ENCODE results near the gene LRRN1.

The LRRN1 gene

GRCh38 chr3:3798631-3799113 lies 559 bp upstream of the LRRN1 start:
- H3K4me3 Mint-ChIP-seq = peak overlapping the region; percentile 77
- H3K27me3 Mint-ChIP-seq = peaks cover 44% of the 10 kb centered on the region
- peaks cover 2% of the 10 kb centered on the region for H3K9me3 Mint-ChIP-seq
- no peaks in the 10 kb centered on the region for H3K36me3 Mint-ChIP-seq (ENCODE audit: low read depth)
- H3K4me1 Mint-ChIP-seq (ENCODE audit: low read depth) = peaks cover 29% of the 10 kb centered on the region
- peak; percentile 55 for DNase-seq
- H3K27ac Mint-ChIP-seq = peak overlapping the region; percentile 76

DNA sequence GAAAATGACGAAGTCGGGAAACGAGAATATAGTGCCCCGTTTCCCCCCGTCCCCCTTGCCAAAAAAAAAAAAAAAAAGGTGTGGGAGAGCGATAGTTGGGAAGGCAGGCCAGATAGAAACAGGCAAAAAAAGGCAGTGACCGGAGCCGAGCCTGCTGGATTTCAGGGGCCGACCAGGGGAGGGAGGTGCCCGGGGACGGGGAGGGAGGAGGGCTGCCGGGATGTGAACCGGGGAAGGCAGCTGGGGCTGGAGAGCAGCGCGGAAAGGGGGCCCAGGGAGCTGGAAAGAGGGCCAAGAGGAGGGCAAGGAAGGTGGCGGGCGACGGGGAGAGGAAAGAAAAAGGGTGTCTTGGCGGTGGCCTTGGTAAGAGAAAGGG lies 837 bp downstream of the LRRN1 start:
- DNase-seq = peak; percentile 54
- peak overlapping the region; percentile 79 for H3K27ac Mint-ChIP-seq
- H3K36me3 Mint-ChIP-seq (ENCODE audit: low read depth) = no peaks in the 10 kb centered on the region
- no peaks in the 10 kb centered on the region for H3K9me3 Mint-ChIP-seq
- peaks cover 26% of the 10 kb centered on the region for H3K4me1 Mint-ChIP-seq (ENCODE audit: low read depth)
- peak overlapping the region; percentile 80 for H3K4me3 Mint-ChIP-seq
- peaks cover 44% of the 10 kb centered on the region for H3K27me3 Mint-ChIP-seq

- Mint-ChIP-seq H3K4me3 (peak overlapping the region; percentile 80), H3K27me3 (peaks cover 44% of the 10 kb centered on the region), H3K4me1 (ENCODE audit: low read depth) (peaks cover 26% of the 10 kb centered on the region), H3K27ac (no peak overlapping the region), H3K9me3 (no peaks in the 10 kb centered on the region), H3K36me3 (ENCODE audit: low read depth) (no peaks in the 10 kb centered on the region)
- peak; percentile 43 for DNase-seq
Observed at GRCh38 chr3:3800685-3801493, 1.7 kb downstream of the LRRN1 start.

GRCh38 chr3:3801494-3801841 lies 2.2 kb downstream of the LRRN1 start:
- H3K4me3 Mint-ChIP-seq = peak overlapping the region; percentile 80
- H3K36me3 Mint-ChIP-seq (ENCODE audit: low read depth) = no peaks in the 10 kb centered on the region
- no peak overlapping the region for H3K27ac Mint-ChIP-seq
- H3K4me1 Mint-ChIP-seq (ENCODE audit: low read depth) = peaks cover 26% of the 10 kb centered on the region
- H3K27me3 Mint-ChIP-seq = peaks cover 44% of the 10 kb centered on the region
- no peak for DNase-seq
- H3K9me3 Mint-ChIP-seq = no peaks in the 10 kb centered on the region

GRCh38 chr3:3802046-3802445 lies 2.8 kb downstream of the LRRN1 start:
- H3K9me3 Mint-ChIP-seq = no peaks in the 10 kb centered on the region
- peaks cover 41% of the 10 kb centered on the region for H3K27me3 Mint-ChIP-seq
- DNase-seq = no peak
- peaks cover 26% of the 10 kb centered on the region for H3K4me1 Mint-ChIP-seq (ENCODE audit: low read depth)
- no peak overlapping the region for H3K27ac Mint-ChIP-seq
- no peaks in the 10 kb centered on the region for H3K36me3 Mint-ChIP-seq (ENCODE audit: low read depth)
- H3K4me3 Mint-ChIP-seq = no peak overlapping the region

DNA sequence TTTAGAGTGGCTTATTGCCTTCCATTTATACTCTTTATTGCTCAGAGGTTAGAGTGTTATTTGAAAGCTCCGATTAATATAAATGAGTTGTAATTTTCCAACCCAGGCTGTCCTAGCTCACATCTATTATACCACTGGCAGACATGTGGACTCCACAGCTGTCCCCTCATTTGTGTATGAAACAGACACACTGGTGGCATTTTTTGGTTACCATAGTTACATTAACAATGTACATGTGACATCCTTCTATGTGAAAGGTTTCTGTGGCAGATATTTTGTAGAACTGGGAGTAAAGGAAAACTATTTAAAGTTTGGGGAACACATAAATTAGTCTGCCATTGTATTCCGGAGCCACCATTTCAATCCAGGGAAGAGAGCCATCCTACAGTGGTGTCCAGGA lies 5.3 kb downstream of the LRRN1 start:
- Mint-ChIP-seq H3K4me3 (no peak overlapping the region), H3K9me3 (no peaks in the 10 kb centered on the region), H3K27me3 (peaks cover 24% of the 10 kb centered on the region), H3K4me1 (ENCODE audit: low read depth) (peaks cover 14% of the 10 kb centered on the region), H3K36me3 (ENCODE audit: low read depth) (no peaks in the 10 kb centered on the region), H3K27ac (no peak overlapping the region)
- no peak for DNase-seq

DNA sequence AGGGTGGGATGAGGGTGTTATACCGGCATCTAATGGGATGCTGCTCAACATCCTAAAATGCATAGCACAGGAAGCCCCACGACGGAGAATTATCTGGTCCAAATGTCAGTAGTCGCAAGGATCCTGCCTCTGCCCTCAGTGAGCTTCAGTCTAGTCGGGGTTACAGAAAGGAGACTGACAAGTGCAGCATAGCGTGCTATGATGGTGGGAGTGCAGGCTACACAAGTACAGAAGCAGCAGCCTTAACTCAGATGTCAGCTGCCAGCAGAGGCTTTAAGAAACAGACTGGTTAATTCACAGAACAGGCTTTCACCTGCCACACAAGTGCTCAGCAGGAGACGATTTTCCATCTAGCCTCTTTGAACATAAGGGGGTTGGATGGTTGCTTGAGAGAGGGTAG lies 6.9 kb downstream of the LRRN1 start:
- no peaks in the 10 kb centered on the region for H3K9me3 Mint-ChIP-seq
- H3K27ac Mint-ChIP-seq = no peak overlapping the region
- no peak overlapping the region for H3K4me3 Mint-ChIP-seq
- H3K4me1 Mint-ChIP-seq (ENCODE audit: low read depth) = peaks cover 7% of the 10 kb centered on the region
- no peaks in the 10 kb centered on the region for H3K36me3 Mint-ChIP-seq (ENCODE audit: low read depth)
- no peak for DNase-seq
- H3K27me3 Mint-ChIP-seq = peaks cover 14% of the 10 kb centered on the region

DNA sequence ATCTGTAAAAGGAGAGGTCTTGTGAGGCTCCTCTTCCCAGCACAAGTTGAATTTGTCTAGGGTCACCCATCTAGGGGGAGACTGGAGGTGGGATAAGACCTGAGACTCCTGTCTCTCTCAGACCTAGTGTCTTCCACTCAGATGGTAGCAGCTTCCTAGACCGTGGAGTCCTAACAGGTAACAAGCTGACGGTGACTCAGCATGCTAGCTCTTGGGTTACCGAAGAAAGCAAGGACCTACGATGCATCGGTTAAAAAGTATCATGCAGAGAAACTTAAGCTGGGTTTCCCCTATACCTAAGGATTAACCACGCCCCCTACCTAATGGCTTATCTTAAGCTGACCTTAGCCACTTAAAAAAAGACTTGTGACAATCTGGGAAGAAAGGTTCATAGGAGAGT lies 7.6 kb downstream of the LRRN1 start:
- H3K9me3 Mint-ChIP-seq = no peaks in the 10 kb centered on the region
- no peak for DNase-seq
- H3K27ac Mint-ChIP-seq = no peak overlapping the region
- no peak overlapping the region for H3K4me3 Mint-ChIP-seq
- H3K36me3 Mint-ChIP-seq (ENCODE audit: low read depth) = no peaks in the 10 kb centered on the region
- peaks cover under 1% of the 10 kb centered on the region for H3K4me1 Mint-ChIP-seq (ENCODE audit: low read depth)
- peaks cover 6% of the 10 kb centered on the region for H3K27me3 Mint-ChIP-seq

DNA sequence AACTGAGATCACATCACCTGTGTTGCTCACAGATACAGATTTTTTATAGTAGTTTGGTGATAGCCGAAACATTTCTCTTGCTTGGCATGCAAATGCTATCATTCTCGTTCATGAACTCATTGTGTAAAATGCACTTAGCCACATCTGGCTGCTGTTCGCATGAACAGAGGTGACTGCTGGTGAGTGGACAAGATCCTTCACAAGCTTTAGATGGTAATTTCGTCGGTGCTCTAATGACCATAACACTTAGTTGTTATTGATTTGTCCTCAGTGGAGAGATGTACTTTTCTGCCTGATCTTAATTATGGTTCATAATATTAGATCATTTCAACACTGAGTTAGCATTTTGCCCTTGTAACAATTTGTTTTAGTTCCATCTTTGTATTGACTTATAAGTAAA lies 13.8 kb downstream of the LRRN1 start:
- Mint-ChIP-seq H3K4me1 (ENCODE audit: low read depth) (peaks cover 2% of the 10 kb centered on the region), H3K9me3 (no peaks in the 10 kb centered on the region), H3K27me3 (no peaks in the 10 kb centered on the region), H3K4me3 (no peak overlapping the region), H3K36me3 (ENCODE audit: low read depth) (no peaks in the 10 kb centered on the region), H3K27ac (no peak overlapping the region)
- no peak for DNase-seq

DNA sequence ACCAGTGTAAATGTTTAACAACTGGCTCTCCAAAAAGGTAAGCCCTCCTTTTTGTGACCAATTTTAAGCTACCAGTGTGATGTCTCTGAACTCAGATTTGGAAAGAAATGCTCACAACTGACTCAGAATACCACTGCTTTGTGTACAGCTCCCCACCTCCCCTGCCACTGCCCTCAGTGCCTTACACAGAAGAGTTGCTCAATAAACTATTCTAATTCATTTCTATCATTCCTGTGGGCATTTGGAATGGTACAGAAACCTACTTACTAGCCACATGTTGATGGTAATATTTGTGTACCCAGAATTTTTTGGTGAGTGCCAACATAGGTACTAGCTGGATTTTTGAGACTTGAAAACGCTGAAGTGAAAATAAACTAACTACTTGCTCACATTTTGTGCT lies 16.0 kb downstream of the LRRN1 start:
- peaks cover 2% of the 10 kb centered on the region for H3K4me1 Mint-ChIP-seq (ENCODE audit: low read depth)

DNA sequence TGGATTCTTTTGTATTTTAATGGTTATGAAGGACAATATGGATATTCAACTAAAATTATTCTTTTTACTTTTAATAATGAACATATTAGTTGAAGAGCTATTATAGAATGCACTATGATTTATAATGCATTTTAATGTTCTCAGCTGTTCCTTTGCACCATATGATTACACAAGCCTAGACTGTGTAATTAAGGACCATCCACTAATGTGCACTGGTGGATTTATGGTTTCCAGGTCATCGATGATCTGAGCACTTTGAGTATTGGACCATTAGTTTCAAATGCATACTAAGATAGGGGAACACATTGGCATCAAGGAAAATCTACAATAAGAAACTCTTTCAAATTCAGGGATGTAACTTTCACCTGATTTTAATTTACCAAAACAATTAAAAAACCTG lies 16.8 kb downstream of the LRRN1 start:
- no peaks in the 10 kb centered on the region for H3K36me3 Mint-ChIP-seq (ENCODE audit: low read depth)
- H3K27me3 Mint-ChIP-seq = no peaks in the 10 kb centered on the region
- H3K4me1 Mint-ChIP-seq (ENCODE audit: low read depth) = peaks cover 2% of the 10 kb centered on the region
- H3K27ac Mint-ChIP-seq = no peak overlapping the region
- no peak for DNase-seq
- H3K9me3 Mint-ChIP-seq = no peaks in the 10 kb centered on the region
- no peak overlapping the region for H3K4me3 Mint-ChIP-seq

More for the DNA sequence above, 16.0 kb downstream of the LRRN1 start:
- no peak overlapping the region for H3K4me3 Mint-ChIP-seq
- H3K27me3 Mint-ChIP-seq = no peaks in the 10 kb centered on the region
- no peaks in the 10 kb centered on the region for H3K36me3 Mint-ChIP-seq (ENCODE audit: low read depth)
- no peaks in the 10 kb centered on the region for H3K9me3 Mint-ChIP-seq
- H3K27ac Mint-ChIP-seq = no peak overlapping the region
- DNase-seq = no peak

DNA sequence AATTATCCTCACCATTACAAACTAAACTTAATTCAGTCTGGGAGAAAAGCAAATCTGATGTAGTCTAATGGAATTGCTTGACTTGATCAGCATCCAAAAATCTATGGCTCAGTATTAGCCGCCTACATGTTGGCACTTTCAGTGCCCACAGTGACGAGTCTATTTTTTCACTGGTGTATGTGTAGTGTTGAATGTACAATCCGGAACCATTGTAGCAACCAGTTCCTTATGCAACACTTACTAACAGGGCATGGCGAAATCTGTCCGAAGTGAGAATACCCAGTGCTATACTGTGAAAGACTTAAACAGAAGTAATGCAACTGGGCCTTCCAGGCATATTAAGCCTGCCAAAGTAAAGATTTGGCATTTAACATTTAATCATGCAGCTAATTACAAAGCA lies 18.6 kb downstream of the LRRN1 start:
- Mint-ChIP-seq H3K36me3 (ENCODE audit: low read depth) (no peaks in the 10 kb centered on the region), H3K4me3 (no peak overlapping the region), H3K27ac (no peak overlapping the region), H3K27me3 (no peaks in the 10 kb centered on the region), H3K9me3 (no peaks in the 10 kb centered on the region), H3K4me1 (ENCODE audit: low read depth) (peaks cover 2% of the 10 kb centered on the region)
- DNase-seq = no peak

- DNase-seq = no peak
- Mint-ChIP-seq H3K27ac (no peak overlapping the region), H3K4me3 (no peak overlapping the region), H3K4me1 (ENCODE audit: low read depth) (no peaks in the 10 kb centered on the region), H3K27me3 (no peaks in the 10 kb centered on the region), H3K9me3 (no peaks in the 10 kb centered on the region), H3K36me3 (ENCODE audit: low read depth) (no peaks in the 10 kb centered on the region)
Observed at GRCh38 chr3:3821777-3822176, 22.5 kb downstream of the LRRN1 start.

- H3K9me3 Mint-ChIP-seq = no peaks in the 10 kb centered on the region
- DNase-seq = no peak
- H3K27me3 Mint-ChIP-seq = no peaks in the 10 kb centered on the region
- H3K4me3 Mint-ChIP-seq = no peak overlapping the region
- H3K27ac Mint-ChIP-seq = no peak overlapping the region
- no peaks in the 10 kb centered on the region for H3K36me3 Mint-ChIP-seq (ENCODE audit: low read depth)
- H3K4me1 Mint-ChIP-seq (ENCODE audit: low read depth) = no peaks in the 10 kb centered on the region
Observed at GRCh38 chr3:3825035-3825434, 25.8 kb downstream of the LRRN1 start.

GRCh38 chr3:3826521-3826920 lies 27.3 kb downstream of the LRRN1 start:
- no peak overlapping the region for H3K27ac Mint-ChIP-seq

GRCh38 chr3:3827111-3827510 lies 27.9 kb downstream of the LRRN1 start:
- Mint-ChIP-seq H3K9me3 (no peaks in the 10 kb centered on the region), H3K27ac (no peak overlapping the region), H3K27me3 (no peaks in the 10 kb centered on the region), H3K4me1 (ENCODE audit: low read depth) (no peaks in the 10 kb centered on the region), H3K4me3 (no peak overlapping the region), H3K36me3 (ENCODE audit: low read depth) (no peaks in the 10 kb centered on the region)
- DNase-seq = no peak

More at GRCh38 chr3:3826521-3826920, 27.3 kb downstream of the LRRN1 start:
- no peaks in the 10 kb centered on the region for H3K27me3 Mint-ChIP-seq
- no peaks in the 10 kb centered on the region for H3K4me1 Mint-ChIP-seq (ENCODE audit: low read depth)
- no peak overlapping the region for H3K4me3 Mint-ChIP-seq
- no peak for DNase-seq
- H3K36me3 Mint-ChIP-seq (ENCODE audit: low read depth) = no peaks in the 10 kb centered on the region
- H3K9me3 Mint-ChIP-seq = no peaks in the 10 kb centered on the region

All from activated T-cell treated with anti-CD3 and anti-CD28 coated beads, Interleukin-2, amount 50 U/mL, for 24 hours (primary cell).